NCI-H2227 (cell line): ENCODE results near the gene C10orf90.

Experiments used
- DNase-seq: peaks from one replicate; lab custom pipeline; 2025; ENCODE audit not compliant: unreplicated experiment; lab: John Stamatoyannopoulos, UW

Gene C10orf90

GRCh38 chr10:126638542-126638941 lies 32.0 kb downstream of the C10orf90 start:
- DNase-seq: no peak

- no peak for DNase-seq
Observed at GRCh38 chr10:126637501-126637900, 33.0 kb downstream of the C10orf90 start.

GRCh38 chr10:126634911-126635310 lies 35.6 kb downstream of the C10orf90 start:
- DNase-seq: no peak

GRCh38 chr10:126634347-126634746 lies 36.1 kb downstream of the C10orf90 start:
- no peak for DNase-seq

GRCh38 chr10:126632705-126633104 lies 37.8 kb downstream of the C10orf90 start:
- DNase-seq: no peak

- no peak for DNase-seq
Observed at GRCh38 chr10:126629925-126630624, 40.4 kb downstream of the C10orf90 start.

- DNase-seq: no peak
Observed at GRCh38 chr10:126628746-126629145, 41.7 kb downstream of the C10orf90 start.

- no peak for DNase-seq
Observed at GRCh38 chr10:126621846-126622245, 48.6 kb downstream of the C10orf90 start.

GRCh38 chr10:126618466-126618865 lies 52.0 kb downstream of the C10orf90 start:
- DNase-seq: no peak

GRCh38 chr10:126617733-126618132 lies 52.8 kb downstream of the C10orf90 start:
- DNase-seq: no peak

- DNase-seq: no peak
Observed at GRCh38 chr10:126617208-126617607, 53.3 kb downstream of the C10orf90 start.

- no peak for DNase-seq
Observed at GRCh38 chr10:126616737-126617136, 53.8 kb downstream of the C10orf90 start.

GRCh38 chr10:126611303-126611702 lies 59.2 kb downstream of the C10orf90 start:
- no peak for DNase-seq

GRCh38 chr10:126609566-126609965 lies 60.9 kb downstream of the C10orf90 start:
- DNase-seq: no peak

- DNase-seq: no peak
Observed at GRCh38 chr10:126599949-126600682, 70.4 kb downstream of the C10orf90 start.

- peak; percentile 5 for DNase-seq
Observed at GRCh38 chr10:126598009-126598408, 72.5 kb downstream of the C10orf90 start.

- DNase-seq: no peak
Observed at GRCh38 chr10:126597211-126597610, 73.3 kb downstream of the C10orf90 start.

- DNase-seq: no peak
Observed at GRCh38 chr10:126596472-126597016, 73.9 kb downstream of the C10orf90 start.

- DNase-seq: no peak
Observed at GRCh38 chr10:126595160-126595559, 75.3 kb downstream of the C10orf90 start.

- DNase-seq: no peak
Observed at GRCh38 chr10:126593968-126594701, 76.4 kb downstream of the C10orf90 start.

GRCh38 chr10:126592901-126593300 lies 77.6 kb downstream of the C10orf90 start:
- no peak for DNase-seq

- DNase-seq: no peak
Observed at GRCh38 chr10:126588024-126588423, 82.5 kb downstream of the C10orf90 start.
